RWPE1 (cell line): ENCODE data around the gene PPP1R1A.

Source experiments
- CTCF ChIA-PET: fragments of 350-600 bp; sonication (Branson Sonifier 250); formaldehyde crosslinking; extraction: SDS; loops from one replicate; lab custom pipeline; 2021; lab: Yijun Ruan, JAX
- POLR2A ChIA-PET: fragments of 400-600 bp; formaldehyde crosslinking; extraction: SDS; loops from one replicate; lab custom pipeline; 2020; ENCODE audit warnings: antibody characterized with exemption; ENCODE audit not compliant: low non-redundant PET; lab: Yijun Ruan, JAX
- DNase-seq: peaks from one replicate; pipeline ENCODE4 v3.0.0; 2012; ENCODE audit warnings: low spot score
- H3K27ac ChIP-seq: fragments of 450-650 bp; 2 replicates; pipeline ENCODE4 v1.5.1; 2017
- TF ChIP-seq, protein P1 (sequence below): fragments of 450-650 bp; conservative IDR thresholded peaks from 2 replicates; pipeline ENCODE4 v1.5.1; 2017; ENCODE audit warnings: low read depth, mild to moderate bottlenecking

The PPP1R1A gene

DNA sequence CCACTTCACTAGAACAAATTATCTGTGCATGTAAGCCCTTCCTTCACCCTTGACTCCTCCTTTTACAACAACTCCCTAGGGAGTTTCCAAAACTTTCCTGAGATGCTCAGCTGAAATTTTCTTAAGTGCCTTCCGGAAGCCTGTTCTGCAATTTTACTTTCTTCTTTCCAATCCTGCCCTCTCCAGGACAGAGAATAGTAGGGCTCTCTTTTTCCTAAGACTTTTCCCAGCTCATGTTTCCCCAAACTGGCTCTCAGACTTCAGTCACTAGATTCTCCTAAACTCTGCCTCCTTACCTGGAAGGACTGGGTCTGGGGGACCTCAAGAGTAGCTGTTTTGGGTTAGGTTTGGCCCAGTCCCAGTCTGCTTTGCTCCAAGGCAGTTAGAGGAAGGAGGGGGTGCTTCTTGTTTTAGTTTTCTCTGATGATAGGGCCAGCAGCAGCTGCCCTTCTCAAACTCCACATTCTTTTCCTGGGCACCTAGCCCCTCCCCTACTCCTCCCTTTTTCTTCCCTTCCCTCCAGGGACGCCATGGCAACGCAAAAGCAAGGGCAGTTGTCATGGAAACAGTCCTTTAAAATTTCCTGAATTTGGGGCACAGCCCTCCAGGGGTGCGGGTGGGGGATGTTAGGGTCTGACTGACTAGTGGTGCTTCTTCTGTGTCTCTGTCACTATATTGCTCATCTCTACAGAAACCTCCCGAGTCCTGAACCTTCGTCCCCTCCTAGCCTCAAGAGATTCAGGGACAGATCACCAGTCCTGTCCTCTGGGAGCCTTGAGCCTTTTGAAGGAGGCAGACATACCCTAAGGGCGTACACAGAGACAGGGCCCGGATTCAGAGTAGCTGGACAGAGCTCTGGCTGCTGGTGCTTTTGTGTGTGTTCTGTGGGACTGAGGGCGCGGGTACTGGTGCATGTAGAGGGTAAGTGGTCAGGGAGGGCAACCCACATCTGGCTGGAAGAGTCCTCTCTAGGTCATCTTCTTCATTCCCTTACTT, 17.0 kb downstream of the PPP1R1A start:
- no peak overlapping the region for H3K27ac ChIP-seq
- TF ChIP-seq, protein P1, sequence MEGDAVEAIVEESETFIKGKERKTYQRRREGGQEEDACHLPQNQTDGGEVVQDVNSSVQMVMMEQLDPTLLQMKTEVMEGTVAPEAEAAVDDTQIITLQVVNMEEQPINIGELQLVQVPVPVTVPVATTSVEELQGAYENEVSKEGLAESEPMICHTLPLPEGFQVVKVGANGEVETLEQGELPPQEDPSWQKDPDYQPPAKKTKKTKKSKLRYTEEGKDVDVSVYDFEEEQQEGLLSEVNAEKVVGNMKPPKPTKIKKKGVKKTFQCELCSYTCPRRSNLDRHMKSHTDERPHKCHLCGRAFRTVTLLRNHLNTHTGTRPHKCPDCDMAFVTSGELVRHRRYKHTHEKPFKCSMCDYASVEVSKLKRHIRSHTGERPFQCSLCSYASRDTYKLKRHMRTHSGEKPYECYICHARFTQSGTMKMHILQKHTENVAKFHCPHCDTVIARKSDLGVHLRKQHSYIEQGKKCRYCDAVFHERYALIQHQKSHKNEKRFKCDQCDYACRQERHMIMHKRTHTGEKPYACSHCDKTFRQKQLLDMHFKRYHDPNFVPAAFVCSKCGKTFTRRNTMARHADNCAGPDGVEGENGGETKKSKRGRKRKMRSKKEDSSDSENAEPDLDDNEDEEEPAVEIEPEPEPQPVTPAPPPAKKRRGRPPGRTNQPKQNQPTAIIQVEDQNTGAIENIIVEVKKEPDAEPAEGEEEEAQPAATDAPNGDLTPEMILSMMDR = no peak
- DNase-seq = no peak
- ChIA-PET CTCF (no interaction called here), POLR2A (no interaction called here)

DNA sequence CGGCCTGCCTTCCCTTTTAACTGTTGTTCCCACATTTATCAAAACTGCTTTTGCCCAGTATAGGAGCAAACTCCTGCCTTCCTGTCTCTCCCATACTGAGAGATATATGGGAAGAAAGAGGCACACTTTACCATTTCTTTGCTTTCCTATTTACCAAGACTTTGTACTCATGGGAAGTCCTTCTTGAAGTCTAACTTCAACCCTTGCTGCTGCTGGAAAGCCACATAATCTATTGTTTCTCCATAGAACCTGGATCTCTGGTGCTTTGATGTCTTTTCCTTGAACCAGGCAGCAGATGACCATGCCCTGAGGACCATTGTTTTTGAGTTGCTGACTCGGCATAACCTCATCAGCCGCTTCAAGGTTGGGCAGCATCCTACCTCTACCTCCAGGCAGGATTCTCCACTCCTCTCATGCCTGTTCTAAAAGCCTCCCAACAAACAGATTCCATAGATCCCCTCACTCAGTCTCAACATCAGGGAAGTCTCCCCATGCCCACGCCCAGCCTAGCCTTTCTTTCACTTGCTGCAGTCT, 18.4 kb downstream of the PPP1R1A start:
- TF ChIP-seq, protein P1 = no peak
- POLR2A ChIA-PET = no interaction called here
- CTCF ChIA-PET = no interaction called here
- H3K27ac ChIP-seq = no peak overlapping the region
- DNase-seq = no peak

DNA sequence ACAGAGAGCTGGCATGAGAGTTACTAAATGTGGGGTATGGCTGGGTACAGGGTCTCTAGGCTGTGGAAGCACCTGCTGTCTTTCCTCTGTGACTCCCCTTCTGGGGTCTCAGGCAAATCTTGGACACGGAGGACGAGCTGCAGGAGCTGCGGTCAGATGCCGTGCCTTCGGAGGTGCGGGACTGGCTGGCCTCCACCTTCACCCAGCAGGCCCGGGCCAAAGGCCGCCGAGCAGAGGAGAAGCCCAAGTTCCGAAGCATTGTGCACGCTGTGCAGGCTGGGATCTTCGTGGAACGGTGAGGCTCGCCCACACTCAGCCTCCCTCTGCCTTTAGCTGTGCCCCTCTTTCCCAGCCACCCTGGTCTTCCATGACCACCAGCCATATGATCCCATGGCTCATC, 19.4 kb downstream of the PPP1R1A start:
- DNase-seq = no peak
- H3K27ac ChIP-seq = no peak overlapping the region
- TF ChIP-seq, protein P1 = no peak
- ChIA-PET POLR2A (no interaction called here), CTCF (no interaction called here)

DNA sequence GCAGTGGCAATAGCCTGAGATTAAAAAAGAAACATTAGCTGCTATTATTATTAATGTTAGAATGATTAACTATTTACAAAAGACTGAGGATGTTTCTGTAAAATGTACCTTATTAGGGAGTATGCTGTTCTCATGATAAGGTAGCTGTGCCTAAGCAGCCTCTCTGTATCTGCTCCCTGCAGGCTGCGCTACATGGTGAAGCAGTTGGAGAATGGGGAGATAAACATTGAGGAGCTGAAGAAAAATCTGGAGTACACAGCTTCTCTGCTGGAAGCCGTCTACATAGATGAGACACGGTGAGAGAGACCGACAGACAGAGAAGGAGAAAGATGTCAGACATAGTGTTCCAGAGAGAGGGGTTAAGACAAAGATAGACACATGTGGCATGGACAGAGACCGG, 21.7 kb downstream of the PPP1R1A start:
- H3K27ac ChIP-seq = no peak overlapping the region
- CTCF ChIA-PET = interaction anchor here (0.6 to 1.4 kb wide), 4 partner anchors 13 to 426 kb away, joined by 3 to 7 read pairs (median 4); no protein-coding TSS in a partner anchor
- POLR2A ChIA-PET = no interaction called here
- no peak for DNase-seq
- TF ChIP-seq, protein P1 = no peak

DNA sequence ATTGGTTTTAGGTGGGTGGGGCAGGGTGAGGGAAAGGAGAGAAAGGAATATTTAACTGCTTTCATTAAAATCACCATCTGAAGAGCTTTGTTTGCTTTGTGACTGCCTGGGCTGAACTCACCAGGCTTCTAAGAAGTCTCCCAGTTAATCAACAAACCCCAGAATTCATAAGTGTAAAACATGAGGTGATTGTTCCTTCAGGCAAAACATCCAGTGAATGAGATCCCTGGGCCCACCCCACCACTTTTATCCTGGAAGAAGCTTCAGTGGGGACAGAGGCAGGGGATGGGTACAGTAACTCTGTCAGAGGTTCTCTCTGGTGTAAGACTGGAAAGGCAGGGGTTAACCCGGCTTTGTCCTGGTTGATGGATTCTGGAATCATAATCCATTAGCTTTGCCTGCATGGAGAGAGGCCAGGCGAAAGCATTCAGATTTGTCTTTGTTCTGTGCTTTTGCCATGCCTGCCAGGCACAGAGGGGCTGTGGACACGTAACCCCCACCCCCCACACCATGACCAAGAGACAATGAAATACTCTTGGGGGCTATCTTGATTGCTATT, 22.4 kb downstream of the PPP1R1A start:
- TF ChIP-seq, protein P1 = no peak
- H3K27ac ChIP-seq = no peak overlapping the region
- DNase-seq = no peak
- ChIA-PET POLR2A (no interaction called here), CTCF (interaction anchor here (0.5 to 1.0 kb wide), 3 partner anchors 14 to 231 kb away, joined by 3 to 6 read pairs (median 3); no protein-coding TSS in a partner anchor)

GRCh38 chr12:54565310-54565985, 23.0 kb downstream of the PPP1R1A start:
- ChIA-PET CTCF (interaction anchor here (0.5 to 1.0 kb wide), 3 partner anchors 14 to 230 kb away, joined by 3 to 6 read pairs (median 3); no protein-coding TSS in a partner anchor), POLR2A (no interaction called here)
- TF ChIP-seq, protein P1 = no peak
- DNase-seq = no peak
- no peak overlapping the region for H3K27ac ChIP-seq
